Activated CD4-positive, alpha-beta T cell treated with anti-CD3 and anti-CD28 coated beads, Interleukin-2, amount 10 ng/mL, durations not matched to agents 24 days and 14 days (primary cell): ENCODE data around the gene CAMK2D. TPM values are rescaled to one million over a fixed set of nuclear protein-coding genes. Genes with fewer than 3 reads are reported as not detected.

ENCODE experiments used
- DNase-seq: peaks from one replicate; pipeline ENCODE4 v3.0.0; 2022
- H3K27ac Mint-ChIP-seq: one replicate; pipeline ENCODE4 v1.8.0; 2022; ENCODE audit warnings: mild to moderate bottlenecking, mixed read lengths
- H3K27me3 Mint-ChIP-seq: one replicate; pipeline ENCODE4 v1.8.0; 2022; ENCODE audit warnings: mixed read lengths
- H3K36me3 Mint-ChIP-seq: one replicate; pipeline ENCODE4 v1.8.0; 2022; ENCODE audit warnings: low read depth, mild to moderate bottlenecking, mixed read lengths
- H3K4me1 Mint-ChIP-seq: one replicate; pipeline ENCODE4 v1.8.0; 2021; ENCODE audit warnings: mixed read lengths
- H3K4me3 Mint-ChIP-seq: one replicate; pipeline ENCODE4 v1.8.0; 2022; ENCODE audit warnings: mild to moderate bottlenecking, moderate library complexity, mixed read lengths
- H3K9me3 Mint-ChIP-seq: one replicate; pipeline ENCODE4 v1.8.0; 2021; ENCODE audit warnings: mixed read lengths
- intact Hi-C: fragments of 100-400 bp; cut with micrococcal nuclease; formaldehyde crosslinking; loops from one replicate; pipeline ENCODE4 v1.15.1; 2023
- total RNA-seq: library from RNA; stranded (reverse); gene quantifications from 2 replicates; pipeline ENCODE4 v1.2.3, GENCODE V29; 2022

The CAMK2D gene
- total RNA-seq, 1 donor from 2014 or later, result 69.3 TPM

GRCh38 chr4:113645771-113646441 is 115.6 kb downstream of the CAMK2D start:
- intact Hi-C loops, result no loop called here
- no peak for DNase-seq
- no peak overlapping the region for H3K27ac Mint-ChIP-seq
- no peaks in the 10 kb centered on the region for H3K27me3 Mint-ChIP-seq
- peaks cover 22% of the 10 kb centered on the region for H3K4me1 Mint-ChIP-seq
- no peak overlapping the region for H3K4me3 Mint-ChIP-seq
- peaks cover 3% of the 10 kb centered on the region for H3K9me3 Mint-ChIP-seq
- peaks cover 37% of the 10 kb centered on the region for H3K36me3 Mint-ChIP-seq

- H3K36me3 Mint-ChIP-seq, result peaks cover 37% of the 10 kb centered on the region
- H3K4me1 Mint-ChIP-seq, result peaks cover 28% of the 10 kb centered on the region
- H3K9me3 Mint-ChIP-seq, result peaks cover 3% of the 10 kb centered on the region
- intact Hi-C loops, result no loop called here
- H3K27me3 Mint-ChIP-seq, result no peaks in the 10 kb centered on the region
- no peak overlapping the region for H3K27ac Mint-ChIP-seq
- no peak overlapping the region for H3K4me3 Mint-ChIP-seq
- no peak for DNase-seq
Observed at GRCh38 chr4:113645288-113645687, 116.2 kb downstream of the CAMK2D start.

- intact Hi-C loops, result no loop called here
- Mint-ChIP-seq H3K9me3 (peaks cover 3% of the 10 kb centered on the region), H3K27me3 (no peaks in the 10 kb centered on the region), H3K4me3 (no peak overlapping the region), H3K27ac (no peak overlapping the region), H3K36me3 (peaks cover 35% of the 10 kb centered on the region), H3K4me1 (peaks cover 37% of the 10 kb centered on the region)
- no peak for DNase-seq
Observed at GRCh38 chr4:113644398-113644797, 117.1 kb downstream of the CAMK2D start.

GRCh38 chr4:113643505-113643904 is 118.0 kb downstream of the CAMK2D start:
- Mint-ChIP-seq H3K4me1 (peaks cover 39% of the 10 kb centered on the region), H3K27me3 (no peaks in the 10 kb centered on the region), H3K4me3 (no peak overlapping the region), H3K27ac (no peak overlapping the region), H3K36me3 (peaks cover 32% of the 10 kb centered on the region), H3K9me3 (peaks cover 3% of the 10 kb centered on the region)
- DNase-seq, result no peak
- intact Hi-C loops, result no loop called here

- Mint-ChIP-seq H3K4me1 (peaks cover 52% of the 10 kb centered on the region), H3K27me3 (no peaks in the 10 kb centered on the region), H3K4me3 (no peak overlapping the region), H3K36me3 (peaks cover 22% of the 10 kb centered on the region), H3K27ac (no peak overlapping the region), H3K9me3 (peaks cover 3% of the 10 kb centered on the region)
- no peak for DNase-seq
- intact Hi-C loops, result no loop called here
Observed at GRCh38 chr4:113641025-113641431, 120.5 kb downstream of the CAMK2D start.

- peak; percentile 49 for DNase-seq
- H3K9me3 Mint-ChIP-seq, result no peaks in the 10 kb centered on the region
- peaks cover 44% of the 10 kb centered on the region for H3K4me1 Mint-ChIP-seq
- intact Hi-C loops, result no loop called here
- no peak overlapping the region for H3K4me3 Mint-ChIP-seq
- no peaks in the 10 kb centered on the region for H3K27me3 Mint-ChIP-seq
- H3K27ac Mint-ChIP-seq, result peak overlapping the region; percentile 27
- H3K36me3 Mint-ChIP-seq, result peaks cover 20% of the 10 kb centered on the region
Observed at GRCh38 chr4:113639326-113639725, 122.2 kb downstream of the CAMK2D start.

GRCh38 chr4:113638562-113638832 is 123.0 kb downstream of the CAMK2D start:
- H3K9me3 Mint-ChIP-seq, result no peaks in the 10 kb centered on the region

GRCh38 chr4:113637823-113638561 is 123.5 kb downstream of the CAMK2D start:
- no peaks in the 10 kb centered on the region for H3K27me3 Mint-ChIP-seq
- H3K36me3 Mint-ChIP-seq, result peaks cover 18% of the 10 kb centered on the region
- H3K4me1 Mint-ChIP-seq, result peaks cover 46% of the 10 kb centered on the region
- intact Hi-C loops, result loop anchor here (1.0 to 2.0 kb wide), 2 partner anchors 45 to 125 kb away; no protein-coding TSS in a partner anchor
- H3K4me3 Mint-ChIP-seq, result peak overlapping the region; percentile 40
- no peak overlapping the region for H3K27ac Mint-ChIP-seq
- DNase-seq, result no peak
- H3K9me3 Mint-ChIP-seq, result no peaks in the 10 kb centered on the region

More at GRCh38 chr4:113638562-113638832, 123.0 kb downstream of the CAMK2D start:
- DNase-seq, result no peak
- intact Hi-C loops, result no loop called here
- Mint-ChIP-seq H3K36me3 (peaks cover 18% of the 10 kb centered on the region), H3K27ac (no peak overlapping the region), H3K27me3 (no peaks in the 10 kb centered on the region), H3K4me3 (no peak overlapping the region), H3K4me1 (peaks cover 48% of the 10 kb centered on the region)

GRCh38 chr4:113637363-113637762 is 124.2 kb downstream of the CAMK2D start:
- no peaks in the 10 kb centered on the region for H3K27me3 Mint-ChIP-seq
- H3K4me1 Mint-ChIP-seq, result peaks cover 46% of the 10 kb centered on the region
- H3K27ac Mint-ChIP-seq, result no peak overlapping the region

GRCh38 chr4:113636877-113637276 is 124.7 kb downstream of the CAMK2D start:
- H3K27ac Mint-ChIP-seq, result peak overlapping the region; percentile 73
- H3K36me3 Mint-ChIP-seq, result peaks cover 15% of the 10 kb centered on the region
- H3K27me3 Mint-ChIP-seq, result no peaks in the 10 kb centered on the region
- no peaks in the 10 kb centered on the region for H3K9me3 Mint-ChIP-seq
- H3K4me1 Mint-ChIP-seq, result peaks cover 46% of the 10 kb centered on the region
- H3K4me3 Mint-ChIP-seq, result peak overlapping the region; percentile 69
- DNase-seq, result peak; percentile 84
- intact Hi-C loops, result loop anchor here (1.0 to 2.0 kb wide), 3 partner anchors 46 to 126 kb away; no protein-coding TSS in a partner anchor

More at GRCh38 chr4:113637363-113637762, 124.2 kb downstream of the CAMK2D start:
- intact Hi-C loops, result loop anchor here (1.0 to 2.0 kb wide), 2 partner anchors 46 to 125 kb away; no protein-coding TSS in a partner anchor
- Mint-ChIP-seq H3K4me3 (peak overlapping the region; percentile 14), H3K9me3 (no peaks in the 10 kb centered on the region), H3K36me3 (peaks cover 18% of the 10 kb centered on the region)
- DNase-seq, result no peak

- Mint-ChIP-seq H3K27me3 (no peaks in the 10 kb centered on the region), H3K9me3 (no peaks in the 10 kb centered on the region), H3K36me3 (peaks cover 16% of the 10 kb centered on the region), H3K4me3 (peak overlapping the region; percentile 69), H3K27ac (peak overlapping the region; percentile 73), H3K4me1 (peaks cover 48% of the 10 kb centered on the region)
- DNase-seq, result peak; percentile 71
- intact Hi-C loops, result loop anchor here (1.0 to 2.0 kb wide), 2 partner anchors 89 to 126 kb away; no protein-coding TSS in a partner anchor
Observed at GRCh38 chr4:113636438-113636818, 125.1 kb downstream of the CAMK2D start.

- Mint-ChIP-seq H3K36me3 (peaks cover 19% of the 10 kb centered on the region), H3K4me3 (peak overlapping the region; percentile 69), H3K4me1 (peaks cover 49% of the 10 kb centered on the region), H3K9me3 (no peaks in the 10 kb centered on the region), H3K27ac (no peak overlapping the region), H3K27me3 (no peaks in the 10 kb centered on the region)
- intact Hi-C loops, result loop anchor here (1.0 to 2.0 kb wide), 2 partner anchors 89 to 127 kb away; no protein-coding TSS in a partner anchor
- no peak for DNase-seq
Observed at GRCh38 chr4:113635739-113636437, 125.7 kb downstream of the CAMK2D start.

- peaks cover 16% of the 10 kb centered on the region for H3K36me3 Mint-ChIP-seq
- no peak for DNase-seq
- H3K4me3 Mint-ChIP-seq, result no peak overlapping the region
- peaks cover 43% of the 10 kb centered on the region for H3K4me1 Mint-ChIP-seq
- H3K9me3 Mint-ChIP-seq, result no peaks in the 10 kb centered on the region
- H3K27me3 Mint-ChIP-seq, result no peaks in the 10 kb centered on the region
- no peak overlapping the region for H3K27ac Mint-ChIP-seq
- intact Hi-C loops, result no loop called here
Observed at GRCh38 chr4:113634081-113634969, 127.2 kb downstream of the CAMK2D start.
